K562 (cell line): ENCODE data around the gene VDAC2. TPM values are rescaled to one million over a fixed set of nuclear protein-coding genes. Genes with fewer than 3 reads are reported as not detected.
A peak's percentile ranks its signal among the peaks of the same experiment; 100 is the strongest.

Experiments
- ATAC-seq: fragments of 200-7000 bp; cut with Tn5 transposase; 3 replicates; pipeline ENCODE4 v1.9.1; 2020; ENCODE audit warnings: moderate library complexity
- BruUV-seq: library from RNA; stranded (reverse); fragments of 400-500 nt; replicated peaks from 2 replicates; lab custom pipeline; 2021; lab: Mats Ljungman, UMichigan
- CTCF ChIA-PET: fragments of 300-600 bp; formaldehyde crosslinking; extraction: SDS; loops from one replicate; lab custom pipeline; 2021; ENCODE audit warnings: low intra/inter-chr PET ratio; lab: Yijun Ruan, JAX
- POLR2A ChIA-PET: fragments of 300-600, 350-650 bp; sonication (Branson Sonifier 250); formaldehyde crosslinking; extraction: SDS; loops from one replicate; lab custom pipeline; 2021; ENCODE audit warnings: antibody characterized with exemption, inconsistent platforms; lab: Yijun Ruan, JAX
- DNase-seq, 4 experiments: peaks; one replicate each; pipeline versions ENCODE4 v3.0.0 to v3.0.0-alpha.2; 2011 to 2018; ENCODE audit warnings: low spot score in 3 of 4, mixed read lengths in 3 of 4; ENCODE audit errors: extremely low read depth in 1 of 4
- FAIRE-seq: peaks from 2 replicates; lab custom pipeline; 2011; peaks lifted over from hg19 to GRCh38; lab: Jason Lieb, UNC
- H2AFZ ChIP-seq: 2 replicates; pipeline ENCODE4 v1.6.0; 2011; ENCODE audit warnings: low read depth, low read length, control low read depth, inconsistent platforms
- H3K27ac ChIP-seq: fragments of 200-600 bp; 3 replicates; pipeline ENCODE4 v1.8.0; 2011; ENCODE audit warnings: low read depth, mild to moderate bottlenecking, control low read depth, inconsistent platforms, low read length, moderate library complexity, mixed read lengths; ENCODE audit errors: extremely low read depth
- H3K27me3 ChIP-seq, 2 experiments: fragments of 300-600 bp in 1 of 2; 2 replicates in 1 of 2; 3 replicates in 1 of 2; pipeline versions ENCODE4 v1.6.0 to v1.8.0; 2011; ENCODE audit warnings: inconsistent platforms in 2 of 2, low read length in 2 of 2, mild to moderate bottlenecking in 1 of 2, mixed read lengths in 1 of 2, moderate library complexity in 1 of 2; ENCODE audit not compliant: control insufficient read depth in 2 of 2, insufficient read depth in 2 of 2
- H3K36me3 ChIP-seq: fragments of 300-600 bp; 3 replicates; pipeline ENCODE4 v1.8.0; 2011; ENCODE audit warnings: mild to moderate bottlenecking, low read length, inconsistent platforms; ENCODE audit not compliant: control insufficient read depth, insufficient read depth
- H3K4me1 ChIP-seq, 2 experiments: fragments of 200-600 bp in 1 of 2; replicated peaks in 1 of 2; 2 replicates in 1 of 2; 3 replicates in 1 of 2; pipeline versions ENCODE4 v1.5.1 to v1.8.0; 2011; ENCODE audit warnings: inconsistent platforms in 2 of 2, low read length in 2 of 2, mild to moderate bottlenecking in 1 of 2, mixed read lengths in 1 of 2, moderate library complexity in 1 of 2; ENCODE audit not compliant: control insufficient read depth in 2 of 2, insufficient read depth in 2 of 2
- H3K4me2 ChIP-seq: 2 replicates; pipeline ENCODE4 v1.6.1; 2011; ENCODE audit warnings: low read length, control low read depth, inconsistent platforms, mixed read lengths; ENCODE audit not compliant: insufficient read depth
- H3K4me3 ChIP-seq: fragments of 200-600 bp; sonication (generic), shearing (Covaris generic); 2 replicates; pipeline ENCODE4 v1.5.1; 2016; ENCODE audit warnings: control low read depth, inconsistent platforms
- H3K79me2 ChIP-seq: fragments of 200-600 bp; 3 replicates; pipeline ENCODE4 v1.8.0; 2011; ENCODE audit warnings: low read length, inconsistent platforms; ENCODE audit not compliant: control insufficient read depth, insufficient read depth
- H3K9ac ChIP-seq, 2 experiments: 2 replicates each; pipeline versions ENCODE4 v1.6.0 to v1.6.1; 2011; ENCODE audit warnings: low read depth in 2 of 2, low read length in 2 of 2, control low read depth in 1 of 2, inconsistent platforms in 1 of 2, mild to moderate bottlenecking in 1 of 2, mixed read lengths in 1 of 2; ENCODE audit not compliant: insufficient read depth in 1 of 2
- H3K9me1 ChIP-seq: one replicate; pipeline ENCODE4 v1.6.0; 2011; ENCODE audit warnings: inconsistent platforms, mild to moderate bottlenecking, low read length, moderate library complexity; ENCODE audit not compliant: control insufficient read depth, insufficient read depth
- H3K9me3 ChIP-seq: replicated peaks from 2 replicates; pipeline ENCODE4 v1.5.1; 2011; ENCODE audit warnings: low read depth, low read length, inconsistent platforms; ENCODE audit not compliant: control insufficient read depth, insufficient read depth
- H4K20me1 ChIP-seq: replicated peaks from 2 replicates; pipeline ENCODE4 v1.6.1; 2011; ENCODE audit warnings: low read length, inconsistent platforms, mixed read lengths; ENCODE audit not compliant: control insufficient read depth, insufficient read depth
- BRD4 ChIP-seq: fragments of 200-600 bp; sonication (generic); IDR thresholded peaks from 2 replicates; pipeline ENCODE4 v1.6.1; 2017; ENCODE audit warnings: inconsistent platforms
- FOXJ3 ChIP-seq: sonication (generic); formaldehyde crosslinking; IDR thresholded peaks from 2 replicates; pipeline ENCODE4 v1.4.0; 2020; ENCODE audit warnings: mild to moderate bottlenecking, missing genetic modification reagents
- HCFC1 ChIP-seq: IDR thresholded peaks from 2 replicates; pipeline ENCODE4 v1.6.1; 2012; ENCODE audit warnings: low read depth, low read length, improper control_type of control experiment
- MXI1 ChIP-seq: IDR thresholded peaks from 2 replicates; pipeline ENCODE4 v1.6.1; 2011; ENCODE audit warnings: low read depth, mild to moderate bottlenecking, improper control_type of control experiment, low read length
- NFYB ChIP-seq: IDR thresholded peaks from 2 replicates; pipeline ENCODE4 v1.6.1; 2011; ENCODE audit warnings: mild to moderate bottlenecking, moderate library complexity; ENCODE audit not compliant: insufficient read length; ENCODE audit errors: extremely low read depth
- POLR3A ChIP-seq: IDR thresholded peaks from 2 replicates; pipeline ENCODE4 v1.6.1; 2011; ENCODE audit warnings: borderline replicate concordance, mild to moderate bottlenecking, moderate library complexity; ENCODE audit not compliant: insufficient read length, insufficient read depth; ENCODE audit errors: extremely low read depth
- WGBS: fragments of 100-300 bp; shearing (Covaris generic); methylation state at CpG from one replicate; pipeline ENCODE4 v1.1.6; 2016; ENCODE audit warnings: low coverage, mixed read lengths; ENCODE audit not compliant: insufficient coverage; ENCODE audit errors: missing lambda C conversion rate; 5-methylcytosine and 5-hydroxymethylcytosine counted together
- in situ Hi-C: fragments of 300-500 bp; cut with MboI; formaldehyde crosslinking; loops from 4 replicates; pipeline ENCODE4 v1.15.0; 2018; ENCODE audit warnings: inconsistent platforms, mixed read lengths
- intact Hi-C: fragments of 100-400 bp; cut with micrococcal nuclease; formaldehyde crosslinking; loops from 2 replicates; pipeline ENCODE4 v1.14.2; 2022
- polyA plus RNA-seq, 8 experiments: library from polyadenylated mRNA; depleted of rRNA in 4 of 8; stranded (reverse) in 5 of 8; unstranded in 3 of 8; fragments of >200 nt; fragmentation: Nextera tagmentation in 2 of 8; fragmentation: Illumina TruSeq in 1 of 8; extraction: Ambion mirVana in 2 of 8; extraction: Trizol in 1 of 8; gene quantifications; 2 replicates each; pipeline versions ENCODE4 v1.2.1 to v1.2.3, GENCODE V29; 2011 to 2014; ENCODE audit warnings: inconsistent platforms in 1 of 8, missing spikeins in 1 of 8
- total RNA-seq, 7 experiments: library from RNA; depleted of rRNA in 6 of 7; stranded (reverse); fragments of >200 nt in 6 of 7; fragmentation: Illumina TruSeq in 2 of 7; extraction: Trizol in 2 of 7; gene quantifications; 2 replicates each; pipeline versions ENCODE4 v1.2.1 to v1.2.3, GENCODE V29; 2011 to 2021; ENCODE audit warnings: low replicate concordance in 1 of 7
- TF ChIP-seq, protein P1 (sequence below): sonication (generic); formaldehyde crosslinking; IDR thresholded peaks from 2 replicates; pipeline ENCODE4 v1.5.0; 2020; ENCODE audit warnings: missing genetic modification reagents
- TF ChIP-seq, protein P2 (sequence below), 2 experiments: fragments of 450-650 bp in 1 of 2; sonication (generic) in 1 of 2; formaldehyde crosslinking; conservative IDR thresholded peaks; 2 replicates each; pipeline versions ENCODE4 v1.4.0 to v1.8.1; 2020 to 2022; ENCODE audit warnings: mild to moderate bottlenecking in 1 of 2, missing genetic modification reagents in 1 of 2

Gene VDAC2
- total and polyA plus RNA-seq, 9 of the 15 experiments (the other 6 are each of a cell fraction or from before 2014, with no cell fraction given), result 139 to 450 (median 250) TPM

DNA sequence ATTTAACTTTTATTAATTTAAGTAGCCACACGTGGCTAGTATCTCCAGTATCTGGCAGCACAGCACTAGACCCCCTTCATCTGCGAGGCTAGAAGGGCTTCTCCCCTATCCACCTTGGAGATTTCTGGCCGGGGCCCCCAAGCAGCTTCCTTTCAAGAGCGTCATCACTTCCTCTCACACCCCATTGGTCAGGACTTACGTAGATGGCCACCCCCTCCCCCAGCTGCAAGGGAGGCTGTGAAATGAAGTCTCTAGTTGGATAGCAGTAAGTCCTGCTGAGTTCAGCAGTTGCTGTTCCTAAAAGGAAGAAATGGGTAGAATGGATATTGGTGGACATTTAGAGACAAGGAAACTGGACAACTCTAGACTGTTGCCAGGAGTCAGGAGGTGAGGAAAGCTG, 59.0 kb downstream of the VDAC2 start (continued):
- TF ChIP-seq, protein P1, sequence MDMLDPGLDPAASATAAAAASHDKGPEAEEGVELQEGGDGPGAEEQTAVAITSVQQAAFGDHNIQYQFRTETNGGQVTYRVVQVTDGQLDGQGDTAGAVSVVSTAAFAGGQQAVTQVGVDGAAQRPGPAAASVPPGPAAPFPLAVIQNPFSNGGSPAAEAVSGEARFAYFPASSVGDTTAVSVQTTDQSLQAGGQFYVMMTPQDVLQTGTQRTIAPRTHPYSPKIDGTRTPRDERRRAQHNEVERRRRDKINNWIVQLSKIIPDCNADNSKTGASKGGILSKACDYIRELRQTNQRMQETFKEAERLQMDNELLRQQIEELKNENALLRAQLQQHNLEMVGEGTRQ, result no peak
- TF ChIP-seq POLR3A (no peak), MXI1 (no peak), HCFC1 (peak; percentile 28; the same call in 1 of the 2 replicates), NFYB (peak; percentile 86), FOXJ3 (CRISPR knock-in tag) (no peak)
- TF ChIP-seq, protein P2, sequence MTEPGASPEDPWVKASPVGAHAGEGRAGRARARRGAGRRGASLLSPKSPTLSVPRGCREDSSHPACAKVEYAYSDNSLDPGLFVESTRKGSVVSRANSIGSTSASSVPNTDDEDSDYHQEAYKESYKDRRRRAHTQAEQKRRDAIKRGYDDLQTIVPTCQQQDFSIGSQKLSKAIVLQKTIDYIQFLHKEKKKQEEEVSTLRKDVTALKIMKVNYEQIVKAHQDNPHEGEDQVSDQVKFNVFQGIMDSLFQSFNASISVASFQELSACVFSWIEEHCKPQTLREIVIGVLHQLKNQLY (CRISPR knock-in tag; conservative IDR thresholded peaks at IDR 0.05), result no peak

DNA sequence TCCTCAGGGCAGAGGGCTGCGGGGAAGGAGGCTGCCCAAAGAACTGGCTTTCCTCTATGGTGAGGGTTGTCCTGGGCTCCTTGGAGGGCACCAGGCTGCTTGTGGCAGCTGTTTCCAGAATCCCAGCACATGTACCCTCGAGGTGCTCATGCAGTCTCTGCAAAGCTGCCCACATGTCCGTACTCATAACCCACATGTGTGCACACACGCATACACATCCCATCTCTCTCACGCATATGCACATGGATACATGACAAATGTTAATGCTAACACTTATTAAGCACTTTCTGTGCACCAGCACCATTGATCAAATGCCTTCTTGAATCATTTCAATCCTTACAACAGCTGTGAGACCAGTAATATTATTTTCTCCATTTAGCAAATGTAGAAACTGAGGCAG, 61.5 kb downstream of the VDAC2 start:
- H4K20me1 ChIP-seq, result no peaks in the 10 kb centered on the region
- H2AFZ ChIP-seq, result no peak overlapping the region
- H3K27ac ChIP-seq, result no peak overlapping the region
- intact Hi-C loops, result no loop called here
- ChIA-PET POLR2A (no interaction called here), CTCF (no interaction called here)
- H3K9me3 ChIP-seq, result no peaks in the 10 kb centered on the region
- no peak overlapping the region for H3K9ac ChIP-seq
- H3K9me1 ChIP-seq, result no peaks in the 10 kb centered on the region
- peaks cover 0 to 11% of the 10 kb centered on the region in 2 experiments; a peak in 3 of 5 replicates for H3K4me1 ChIP-seq
- H3K36me3 ChIP-seq, result no peaks in the 10 kb centered on the region
- FAIRE-seq (no peak), ATAC-seq (no peak), DNase-seq (no peak)
- no peak overlapping the region for H3K4me3 ChIP-seq
- TF ChIP-seq BRD4, result no peak
- no peaks in the 10 kb centered on the region for H3K79me2 ChIP-seq
- no peak overlapping the region for H3K4me2 ChIP-seq
- BruUV-seq, result no TSS peak
- peaks cover 0 to 6% of the 10 kb centered on the region in 2 experiments; a peak in 2 of 5 replicates for H3K27me3 ChIP-seq
- WGBS, result 23% methylated on average over 5 of the region's 5 CpGs
- in situ Hi-C loops, result no loop called here
